GM12878 (cell line): Measurements from ENCODE around the gene FARS2. TPM values are rescaled to one million over a fixed set of nuclear protein-coding genes. Genes with fewer than 3 reads are reported as not detected.

Source experiments
- ATAC-seq: fragments of 200-7000 bp; cut with Tn5 transposase; 3 replicates; pipeline ENCODE4 v1.9.1; 2020; ENCODE audit warnings: mild to moderate bottlenecking, moderate library complexity
- BruUV-seq: library from RNA; stranded (reverse); fragments of 400-500 nt; replicated peaks from 2 replicates; lab custom pipeline; 2021; lab: Mats Ljungman, UMichigan
- CTCF ChIA-PET: fragments of 300-600 bp; sonication (Branson Sonifier 250); formaldehyde crosslinking; extraction: SDS; loops from one replicate; lab custom pipeline; 2021; ENCODE audit warnings: inconsistent platforms; lab: Yijun Ruan, JAX
- POLR2A ChIA-PET: fragments of 350-600 bp; formaldehyde crosslinking; extraction: SDS; loops from one replicate; lab custom pipeline; 2021; ENCODE audit warnings: inconsistent platforms; lab: Charles Lee
- RAD21 ChIA-PET: fragments of 300-600 bp; sonication (Branson Sonifier 250); formaldehyde crosslinking; loops from one replicate; lab custom pipeline; 2023; ENCODE audit warnings: antibody characterized with exemption; ENCODE audit not compliant: unreplicated experiment; lab: Charles Lee
- SMC1A ChIA-PET: fragments of 300-600 bp; sonication (Branson Sonifier 250); formaldehyde crosslinking; loops from one replicate; lab custom pipeline; 2023; ENCODE audit not compliant: unreplicated experiment, uncharacterized antibody; lab: Charles Lee
- DNase-seq: peaks from one replicate; pipeline ENCODE4 v3.0.0-alpha.2; 2011; ENCODE audit warnings: low read depth, low spot score
- FAIRE-seq: peaks from 3 replicates; lab custom pipeline; 2011; peaks lifted over from hg19 to GRCh38; lab: Jason Lieb, UNC
- H2AFZ ChIP-seq: 2 replicates; pipeline ENCODE4 v1.6.0; 2011; ENCODE audit warnings: low read depth, low read length, control low read depth; ENCODE audit not compliant: control insufficient read depth
- H3K27ac ChIP-seq: 2 replicates; pipeline ENCODE4 v1.5.1; 2011; ENCODE audit warnings: control low read depth; ENCODE audit not compliant: control insufficient read depth, insufficient read depth
- H3K27me3 ChIP-seq, 2 experiments: replicated peaks in 1 of 2; 2 replicates each; pipeline versions ENCODE4 v1.6.0 to v1.6.1; 2011; ENCODE audit warnings: low read length in 1 of 2; ENCODE audit not compliant: control insufficient read depth in 2 of 2, insufficient read depth in 2 of 2
- H3K36me3 ChIP-seq, 2 experiments: 2 replicates each; pipeline ENCODE4 v1.5.1; 2011; ENCODE audit warnings: low read length in 1 of 2; ENCODE audit not compliant: control insufficient read depth in 2 of 2, insufficient read depth in 2 of 2
- H3K4me1 ChIP-seq: 2 replicates; pipeline ENCODE4 v1.6.1; 2011; ENCODE audit warnings: mild to moderate bottlenecking, low read length, moderate library complexity, mixed read lengths; ENCODE audit not compliant: control insufficient read depth, insufficient read depth
- H3K4me2 ChIP-seq: 2 replicates; pipeline ENCODE4 v1.6.0; 2011; ENCODE audit warnings: control low read depth; ENCODE audit not compliant: control insufficient read depth, insufficient read depth
- H3K4me3 ChIP-seq: fragments of 200-600 bp; sonication (generic); 2 replicates; pipeline ENCODE4 v1.5.1; 2016
- H3K79me2 ChIP-seq: 2 replicates; pipeline ENCODE4 v1.6.0; 2011; ENCODE audit warnings: low read length; ENCODE audit not compliant: control insufficient read depth, insufficient read depth
- H3K9ac ChIP-seq: 2 replicates; pipeline ENCODE4 v1.8.0; 2011; ENCODE audit warnings: low read length, control low read depth, mixed read lengths; ENCODE audit not compliant: control insufficient read depth, insufficient read depth
- H3K9me3 ChIP-seq: replicated peaks from 3 replicates; pipeline ENCODE4 v1.5.1; 2011; ENCODE audit warnings: mild to moderate bottlenecking, low read length; ENCODE audit not compliant: control insufficient read depth, insufficient read depth
- H4K20me1 ChIP-seq: 2 replicates; pipeline ENCODE4 v1.6.0; 2011; ENCODE audit not compliant: control insufficient read depth, insufficient read depth
- CBFB ChIP-seq: IDR thresholded peaks from 2 replicates; pipeline ENCODE4 v1.6.1; 2016; ENCODE audit warnings: antibody characterized with exemption, low read depth
- GABPA ChIP-seq: IDR thresholded peaks from 2 replicates; pipeline ENCODE4 v1.6.1; 2014; ENCODE audit warnings: antibody characterized with exemption, low read depth, mild to moderate bottlenecking, inconsistent platforms
- NFIC ChIP-seq: IDR thresholded peaks from 2 replicates; pipeline ENCODE4 v1.6.1; 2012; ENCODE audit warnings: low read depth, mild to moderate bottlenecking, inconsistent platforms, low read length, moderate library complexity
- NKRF ChIP-seq: fragments of 450-650 bp; conservative IDR thresholded peaks from 2 replicates; pipeline ENCODE4 v1.6.1; 2017; ENCODE audit warnings: mild to moderate bottlenecking, moderate library complexity
- USF2 ChIP-seq: IDR thresholded peaks from 2 replicates; pipeline ENCODE4 v1.6.1; 2011; ENCODE audit warnings: low read depth, low read length, improper control_type of control experiment, borderline replicate concordance
- YY1 ChIP-seq: IDR thresholded peaks from 2 replicates; pipeline ENCODE4 v1.6.1; 2011; ENCODE audit warnings: low read depth, mild to moderate bottlenecking, low read length
- WGBS: methylation state at CpG from one replicate; pipeline ENCODE4 v1.1.6; 2016; ENCODE audit warnings: low lambda C conversion rate; ENCODE audit not compliant: insufficient replicate concordance, insufficient coverage; ENCODE audit errors: missing lambda C conversion rate; 5-methylcytosine and 5-hydroxymethylcytosine counted together
- in situ Hi-C: fragments of 300-500 bp; cut with MboI; formaldehyde crosslinking; loops from 9 replicates; pipeline ENCODE4 v1.14.3; 2018; ENCODE audit warnings: mixed read lengths
- intact Hi-C: fragments of 100-400 bp; cut with micrococcal nuclease; formaldehyde crosslinking; loops from one replicate; pipeline ENCODE4 v1.14.2; 2022; ENCODE audit not compliant: unreplicated experiment
- polyA plus RNA-seq, 11 experiments: library from polyadenylated mRNA; depleted of rRNA in 4 of 11; unstranded in 6 of 11; stranded (reverse) in 5 of 11; fragments of >200 nt; fragmentation: Nextera tagmentation in 4 of 11; fragmentation: Illumina TruSeq in 1 of 11; extraction: Ambion mirVana in 4 of 11; extraction: Trizol in 1 of 11; gene quantifications; 1 replicate in 1 of 11; 2 replicates in 10 of 11; pipeline versions ENCODE4 v1.2.1 to v1.2.3, GENCODE V29; 2011 to 2016; ENCODE audit warnings: inconsistent platforms in 2 of 11, missing spikeins in 2 of 11, low read depth in 1 of 11
- total RNA-seq, 4 experiments: library from RNA; depleted of rRNA in 3 of 4; stranded (reverse); fragments of >200 nt in 3 of 4; fragmentation: Illumina TruSeq in 1 of 4; extraction: Trizol in 1 of 4; gene quantifications; 2 replicates each; pipeline versions ENCODE4 v1.2.1 to v1.2.3, GENCODE V29; 2013 to 2021
- TF ChIP-seq, protein P1 (sequence below): IDR thresholded peaks from 2 replicates; pipeline ENCODE4 v1.6.1; 2012; ENCODE audit warnings: mild to moderate bottlenecking, low read depth, low read length

The FARS2 gene
- total and polyA plus RNA-seq, 10 of the 15 experiments (the other 5 are each of a cell fraction or from before 2014, with no cell fraction given), result 16.8 to 46.7 (median 25.6) TPM

GRCh38 chr6:5446362-5447075, 185.2 kb downstream of the FARS2 start:
- CTCF ChIA-PET, result interaction anchor here (0.6 kb wide), 1 partner anchor 235 kb away, joined by 3 read pairs; no protein-coding TSS in a partner anchor
- no peaks in the 10 kb centered on the region for H3K9me3 ChIP-seq
- RAD21 ChIA-PET, result no interaction called here
- H3K27ac ChIP-seq, result no peak overlapping the region
- DNase-seq (no peak), FAIRE-seq (no peak), ATAC-seq (peak; percentile 76)
- H3K4me2 ChIP-seq, result no peak overlapping the region
- POLR2A ChIA-PET, result no interaction called here
- no peaks in the 10 kb centered on the region for H3K36me3 ChIP-seq
- H3K79me2 ChIP-seq, result no peaks in the 10 kb centered on the region
- 87% methylated on average over 7 of the region's 7 CpGs for WGBS
- H2AFZ ChIP-seq, result no peak overlapping the region
- intact Hi-C loops (no loop called here), in situ Hi-C loops (no loop called here)
- SMC1A ChIA-PET, result interaction anchor here (0.6 to 1.0 kb wide), 2 partner anchors 9 to 384 kb away, joined by 3 to 6 read pairs; no protein-coding TSS in a partner anchor
- no peak overlapping the region for H3K9ac ChIP-seq
- TF ChIP-seq NFIC, result no peak
- no peak for TF ChIP-seq NKRF
- TF ChIP-seq GABPA, result no peak
- TF ChIP-seq USF2, result no peak
- TF ChIP-seq YY1, result no peak
- TF ChIP-seq, protein P1, sequence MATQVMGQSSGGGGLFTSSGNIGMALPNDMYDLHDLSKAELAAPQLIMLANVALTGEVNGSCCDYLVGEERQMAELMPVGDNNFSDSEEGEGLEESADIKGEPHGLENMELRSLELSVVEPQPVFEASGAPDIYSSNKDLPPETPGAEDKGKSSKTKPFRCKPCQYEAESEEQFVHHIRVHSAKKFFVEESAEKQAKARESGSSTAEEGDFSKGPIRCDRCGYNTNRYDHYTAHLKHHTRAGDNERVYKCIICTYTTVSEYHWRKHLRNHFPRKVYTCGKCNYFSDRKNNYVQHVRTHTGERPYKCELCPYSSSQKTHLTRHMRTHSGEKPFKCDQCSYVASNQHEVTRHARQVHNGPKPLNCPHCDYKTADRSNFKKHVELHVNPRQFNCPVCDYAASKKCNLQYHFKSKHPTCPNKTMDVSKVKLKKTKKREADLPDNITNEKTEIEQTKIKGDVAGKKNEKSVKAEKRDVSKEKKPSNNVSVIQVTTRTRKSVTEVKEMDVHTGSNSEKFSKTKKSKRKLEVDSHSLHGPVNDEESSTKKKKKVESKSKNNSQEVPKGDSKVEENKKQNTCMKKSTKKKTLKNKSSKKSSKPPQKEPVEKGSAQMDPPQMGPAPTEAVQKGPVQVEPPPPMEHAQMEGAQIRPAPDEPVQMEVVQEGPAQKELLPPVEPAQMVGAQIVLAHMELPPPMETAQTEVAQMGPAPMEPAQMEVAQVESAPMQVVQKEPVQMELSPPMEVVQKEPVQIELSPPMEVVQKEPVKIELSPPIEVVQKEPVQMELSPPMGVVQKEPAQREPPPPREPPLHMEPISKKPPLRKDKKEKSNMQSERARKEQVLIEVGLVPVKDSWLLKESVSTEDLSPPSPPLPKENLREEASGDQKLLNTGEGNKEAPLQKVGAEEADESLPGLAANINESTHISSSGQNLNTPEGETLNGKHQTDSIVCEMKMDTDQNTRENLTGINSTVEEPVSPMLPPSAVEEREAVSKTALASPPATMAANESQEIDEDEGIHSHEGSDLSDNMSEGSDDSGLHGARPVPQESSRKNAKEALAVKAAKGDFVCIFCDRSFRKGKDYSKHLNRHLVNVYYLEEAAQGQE, result peak; percentile 81
- TF ChIP-seq CBFB, result no peak
- no peaks in the 10 kb centered on the region for H3K4me1 ChIP-seq
- H3K4me3 ChIP-seq, result no peak overlapping the region
- no TSS peak for BruUV-seq
- H4K20me1 ChIP-seq, result no peaks in the 10 kb centered on the region
- H3K27me3 ChIP-seq, result no peaks in the 10 kb centered on the region
